Adrenal gland (tissue), 12 donors: Measurements from ENCODE around the gene LILRB5. TPM values are rescaled to one million over a fixed set of nuclear protein-coding genes. Genes with fewer than 3 reads are reported as not detected.
"Not testable (repeated sequence)": the region's sequence is repeated elsewhere in the genome, so short reads cannot be mapped to it uniquely, and the experiment has no call there.

Source experiments
- DNase-seq, 7 donors: peaks; one replicate each; pipeline ENCODE4 v3.0.0-alpha.2; 2019 to 2020
- H3K27ac ChIP-seq, 5 donors: fragments of 200-600 bp; sonication (generic) in 4 of 5; 1 replicate in 3 of 5; 2 replicates in 2 of 5; pipeline versions ENCODE4 v1.5.1 to v1.8.0; 2016 to 2020; ENCODE audit warnings: mild to moderate bottlenecking in 1 of 5
- H3K27me3 ChIP-seq: fragments of 200-600 bp; 2 replicates; pipeline ENCODE4 v1.8.0; 2021
- H3K36me3 ChIP-seq, 2 donors: fragments of 200-600 bp; replicated peaks in 1 of 2; 1 replicate in 1 of 2; 2 replicates in 1 of 2; pipeline versions ENCODE4 v1.5.1 to v1.8.0; 2018 to 2022
- H3K4me1 ChIP-seq, 2 donors: fragments of 200-600 bp; replicated peaks in 1 of 2; 1 replicate in 1 of 2; 2 replicates in 1 of 2; pipeline versions ENCODE4 v1.5.1 to v1.8.0; 2018 to 2021
- H3K4me3 ChIP-seq, 4 donors: fragments of 200-600 bp; sonication (generic) in 3 of 4; one replicate each; pipeline ENCODE4 v1.5.1; 2016 to 2018
- H3K9me3 ChIP-seq, 3 donors: fragments of 200-600 bp; sonication (generic) in 1 of 3; replicated peaks in 1 of 3; 1 replicate in 2 of 3; 2 replicates in 1 of 3; pipeline versions ENCODE4 v1.5.1 to v1.8.0; 2016 to 2021
- POLR2A ChIP-seq, 2 donors: fragments of 450-650 bp; IDR thresholded peaks; one replicate each; pipeline ENCODE4 v1.6.1; 2017; ENCODE audit warnings: antibody characterized with exemption in 2 of 2, mild to moderate bottlenecking in 2 of 2, moderate library complexity in 1 of 2
- WGBS, 4 donors: extraction: QIAGEN DNeasy Blood & Tissue Kit in 2 of 4; methylation state at CpG; one replicate each; pipeline versions ENCODE4 v1.1.5 to v1.1.7; 2013 to 2017; 5-methylcytosine and 5-hydroxymethylcytosine counted together
- intact Hi-C, 2 donors: fragments of 100-400 bp; cut with DNase I; formaldehyde crosslinking; loops; one replicate each; pipeline versions ENCODE4 v1.14.1 to v1.15.0; 2022 to 2023
- polyA plus RNA-seq, 3 donors: library from polyadenylated mRNA; stranded (reverse); fragments of 200-250 nt in 2 of 3; fragments of 350-450 nt in 1 of 3; fragmentation: Illumina TruSeq in 1 of 3; extraction: RNeasy Lipid Tissue Mini Kit (QIAGEN cat#74804) in 1 of 3; gene quantifications; one replicate each; pipeline ENCODE4 v1.2.3, GENCODE V29; 2013 to 2014
- total RNA-seq, 9 donors: library from RNA; depleted of rRNA in 4 of 9; stranded (reverse); fragments of >200 nt in 4 of 9; fragments of 120-200 nt in 1 of 9; fragmentation: NEBNext Ultra II Directional in 1 of 9; extraction: Animal tissue kit (Norgen Biotek cat#: 25700) in 1 of 9; gene quantifications; one replicate each; pipeline versions ENCODE4 v1.1.0 to v1.2.4, GENCODE V29; 2013 to 2023
- TF ChIP-seq, protein P1 (sequence below), 6 experiments: fragments of 450-650 bp in 4 of 6; fragments of 200-600 bp in 2 of 6; sonication (generic) in 1 of 6; IDR thresholded peaks; 1 replicate in 5 of 6; 2 replicates in 1 of 6; pipeline versions ENCODE4 v1.5.1 to v1.8.0; 2016 to 2021; ENCODE audit warnings: antibody characterized with exemption in 6 of 6, mild to moderate bottlenecking in 2 of 6, moderate library complexity in 1 of 6
- donor health status: healthy with polysubstance abuse.
- donor health status: Bipolar disorder and iron deficiency.
- donor health status: DM: yes; HTN: yes; CAD: no.
- donor health status: DM: no; HTN: no; CAD: no.
- donor health status: DM: no; HTN: no; CAD: no.
- donor health status: DM: yes; HTN: yes; CAD: no.

Gene LILRB5
- total and polyA plus RNA-seq, 12 donors: 4.2 to 68.6 (median 29.2) TPM

DNA sequence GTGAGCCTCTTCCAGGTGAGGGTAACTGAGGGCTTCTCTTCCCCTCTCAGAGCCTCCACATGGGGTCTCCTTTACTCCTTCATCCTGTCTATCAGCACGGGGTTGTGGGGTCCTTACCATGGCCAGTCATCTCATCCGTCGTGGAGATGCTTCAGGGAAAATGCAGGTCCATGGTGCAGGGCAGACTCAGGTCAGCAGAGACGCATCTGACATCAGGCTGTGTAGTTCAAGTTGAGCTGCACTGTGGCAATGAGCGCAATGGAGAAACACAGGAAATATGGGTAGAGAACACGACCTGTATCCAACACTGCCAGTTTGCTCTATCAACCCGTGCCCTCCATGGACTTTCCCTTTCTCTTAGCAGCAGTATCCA lies 42.0 kb upstream of the LILRB5 start:
- Histone ChIP-seq H3K4me3 (no peak overlapping the region), H3K27me3 (no peaks in the 10 kb centered on the region), H3K4me1 (no peaks in the 10 kb centered on the region), H3K36me3 (no peaks in the 10 kb centered on the region), H3K9me3 (no peaks in the 10 kb centered on the region), H3K27ac (no peak overlapping the region)
- TF ChIP-seq, protein P1, sequence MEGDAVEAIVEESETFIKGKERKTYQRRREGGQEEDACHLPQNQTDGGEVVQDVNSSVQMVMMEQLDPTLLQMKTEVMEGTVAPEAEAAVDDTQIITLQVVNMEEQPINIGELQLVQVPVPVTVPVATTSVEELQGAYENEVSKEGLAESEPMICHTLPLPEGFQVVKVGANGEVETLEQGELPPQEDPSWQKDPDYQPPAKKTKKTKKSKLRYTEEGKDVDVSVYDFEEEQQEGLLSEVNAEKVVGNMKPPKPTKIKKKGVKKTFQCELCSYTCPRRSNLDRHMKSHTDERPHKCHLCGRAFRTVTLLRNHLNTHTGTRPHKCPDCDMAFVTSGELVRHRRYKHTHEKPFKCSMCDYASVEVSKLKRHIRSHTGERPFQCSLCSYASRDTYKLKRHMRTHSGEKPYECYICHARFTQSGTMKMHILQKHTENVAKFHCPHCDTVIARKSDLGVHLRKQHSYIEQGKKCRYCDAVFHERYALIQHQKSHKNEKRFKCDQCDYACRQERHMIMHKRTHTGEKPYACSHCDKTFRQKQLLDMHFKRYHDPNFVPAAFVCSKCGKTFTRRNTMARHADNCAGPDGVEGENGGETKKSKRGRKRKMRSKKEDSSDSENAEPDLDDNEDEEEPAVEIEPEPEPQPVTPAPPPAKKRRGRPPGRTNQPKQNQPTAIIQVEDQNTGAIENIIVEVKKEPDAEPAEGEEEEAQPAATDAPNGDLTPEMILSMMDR (IDR thresholded peaks at IDR 0.05): no peak
- TF ChIP-seq POLR2A (IDR thresholded peaks at IDR 0.05): no peak
- DNase-seq: no peak
- intact Hi-C loops: no loop called here
- 49 to 62% (median 56%) methylated on average over 3 to 7 of the region's 7 CpGs for WGBS, 4 donors

- no peak overlapping the region for H3K27ac ChIP-seq
- no peak overlapping the region for H3K4me3 ChIP-seq
- 38 to 83% (median 57%) methylated on average over 1 to 4 of the region's 4 CpGs for WGBS, 4 donors
- no peaks in the 10 kb centered on the region for H3K36me3 ChIP-seq
- H3K27me3 ChIP-seq: no peaks in the 10 kb centered on the region
- no peaks in the 10 kb centered on the region for H3K4me1 ChIP-seq
- intact Hi-C loops: no loop called here
- H3K9me3 ChIP-seq: no peaks in the 10 kb centered on the region
- no peak for DNase-seq
- no peak for TF ChIP-seq POLR2A (IDR thresholded peaks at IDR 0.05)
- TF ChIP-seq, protein P1 (IDR thresholded peaks at IDR 0.05): no peak
These were observed 41.5 kb upstream of the LILRB5 start for GRCh38 chr19:54298357-54299125.

- Histone ChIP-seq H3K9me3 (no peaks in the 10 kb centered on the region), H3K4me3 (no peak overlapping the region), H3K36me3 (no peaks in the 10 kb centered on the region), H3K4me1 (no peaks in the 10 kb centered on the region), H3K27ac (no peak overlapping the region), H3K27me3 (no peaks in the 10 kb centered on the region)
- no peak for DNase-seq
- intact Hi-C loops: no loop called here
- TF ChIP-seq, protein P1 (IDR thresholded peaks at IDR 0.05): no peak
- TF ChIP-seq POLR2A (IDR thresholded peaks at IDR 0.05): no peak
- 18 to 38% (median 34%) methylated on average over 5 to 7 of the region's 7 CpGs for WGBS, 4 donors
These were observed 40.8 kb upstream of the LILRB5 start for GRCh38 chr19:54297759-54298305.

DNA sequence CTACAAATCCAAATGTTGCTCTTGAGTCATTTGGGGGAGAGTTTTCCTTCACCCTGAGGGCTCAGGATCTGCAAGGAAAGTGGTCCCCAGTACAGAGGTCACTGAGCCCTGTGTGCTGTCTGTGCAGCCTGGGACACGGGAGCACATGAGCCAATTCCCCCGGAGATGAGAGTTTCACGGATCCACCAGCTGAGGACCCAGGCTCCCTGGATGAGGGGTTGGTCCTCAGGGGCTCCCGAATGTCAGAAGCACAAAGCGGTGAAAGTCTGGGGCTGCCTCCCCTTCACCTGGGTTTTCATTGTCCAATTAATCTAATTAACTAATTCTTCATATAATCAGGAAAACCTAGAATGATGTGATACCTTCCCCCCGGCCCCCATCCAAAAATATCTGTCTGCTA lies 37.5 kb upstream of the LILRB5 start:
- Histone ChIP-seq H3K4me1 (no peaks in the 10 kb centered on the region), H3K9me3 (no peaks in the 10 kb centered on the region), H3K27ac (no peak overlapping the region), H3K36me3 (no peaks in the 10 kb centered on the region), H3K27me3 (no peaks in the 10 kb centered on the region), H3K4me3 (no peak overlapping the region)
- DNase-seq: no peak
- intact Hi-C loops: no loop called here
- WGBS, 4 donors: 71 to 81% (median 81%) methylated on average over 5 to 6 of the region's 6 CpGs
- no peak for TF ChIP-seq POLR2A (IDR thresholded peaks at IDR 0.05)
- TF ChIP-seq, protein P1 (IDR thresholded peaks at IDR 0.05): no peak

DNA sequence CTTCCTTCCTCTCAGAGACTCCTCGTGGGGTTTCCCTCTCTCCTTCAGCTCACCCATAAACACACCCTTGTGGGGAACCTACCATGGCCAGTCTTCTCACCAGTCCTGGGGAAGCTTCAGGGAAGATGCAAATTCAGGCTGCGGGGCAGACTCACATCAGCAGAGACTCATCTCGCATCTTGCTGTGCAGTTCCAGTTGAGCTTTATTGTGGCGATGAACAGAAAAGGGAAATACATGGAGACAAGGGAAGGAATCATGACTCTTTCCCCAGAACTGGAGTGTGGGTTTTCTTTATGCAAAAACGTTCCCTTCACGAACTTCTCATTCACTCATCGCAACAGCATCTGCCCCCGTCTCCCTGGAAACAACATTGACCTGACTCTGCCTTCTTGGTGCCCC lies 32.1 kb upstream of the LILRB5 start:
- H3K36me3 ChIP-seq, intact Hi-C loops, H3K9me3 ChIP-seq, H3K4me3 ChIP-seq, H3K27ac ChIP-seq, DNase-seq, H3K27me3 ChIP-seq, H3K4me1 ChIP-seq: not testable (repeated sequence)
- 33 to 50% (median 46%) methylated on average over 8 of the region's 8 CpGs for WGBS, 4 donors
